CD4-positive, alpha-beta T cell (primary cell): ENCODE measurements around the gene ZNF816. TPM values are rescaled to one million over a fixed set of nuclear protein-coding genes. Genes with fewer than 3 reads are reported as not detected.
"Not testable (repeated sequence)": the region's sequence is repeated elsewhere in the genome, so short reads cannot be mapped to it uniquely, and the experiment has no call there.

ENCODE experiments used
- ATAC-seq: fragments of 200-7000 bp; cut with Tn5 transposase; one replicate; pipeline ENCODE4 v1.10.0; 2022; ENCODE audit warnings: mild to moderate bottlenecking; ENCODE audit not compliant: poor library complexity
- CTCF ChIA-PET: fragments of 350-600 bp; sonication (Branson Sonifier 250); formaldehyde crosslinking; loops from one replicate; lab custom pipeline; 2021; ENCODE audit warnings: antibody characterized with exemption, inconsistent platforms; lab: Charles Lee
- POLR2A ChIA-PET: fragments of 350-600 bp; sonication (Branson Sonifier 250); formaldehyde crosslinking; loops from one replicate; lab custom pipeline; 2021; ENCODE audit warnings: antibody characterized with exemption, inconsistent platforms; lab: Charles Lee
- DNase-seq, 14 experiments: peaks; one replicate each; pipeline ENCODE4 v3.0.0-alpha.2; 2013 to 2020; ENCODE audit warnings: mixed read lengths in 2 of 14
- H3K27ac ChIP-seq, 2 donors: one replicate each; pipeline versions ENCODE4 v1.5.1 to v1.7.0; 2013; ENCODE audit warnings: low read length in 2 of 2, low read depth in 1 of 2, mild to moderate bottlenecking in 1 of 2
- H3K27me3 ChIP-seq, 2 experiments: 1 replicate in 1 of 2; 2 replicates in 1 of 2; pipeline versions ENCODE4 v1.6.1 to v1.7.0; 2013; ENCODE audit warnings: low read length in 2 of 2, control low read depth in 1 of 2, mild to moderate bottlenecking in 1 of 2, moderate library complexity in 1 of 2; ENCODE audit not compliant: insufficient read depth in 2 of 2, control insufficient read depth in 1 of 2
- H3K36me3 ChIP-seq: one replicate; pipeline ENCODE4 v1.6.1; 2013; ENCODE audit warnings: low read length, control low read depth; ENCODE audit not compliant: insufficient read depth
- H3K4me1 ChIP-seq: one replicate; pipeline ENCODE4 v1.6.1; 2013; ENCODE audit warnings: low read length, control low read depth; ENCODE audit not compliant: insufficient read depth
- H3K4me3 ChIP-seq: one replicate; pipeline ENCODE4 v1.5.1; 2013; ENCODE audit warnings: mild to moderate bottlenecking, low read length, moderate library complexity
- H3K9me3 ChIP-seq, 2 experiments: 1 replicate in 1 of 2; 2 replicates in 1 of 2; pipeline versions ENCODE4 v1.6.1 to v1.7.0; 2013; ENCODE audit warnings: low read length in 2 of 2, mild to moderate bottlenecking in 2 of 2, control low read depth in 1 of 2, moderate library complexity in 1 of 2; ENCODE audit not compliant: control insufficient read depth in 1 of 2, insufficient read depth in 1 of 2
- H3K27ac Mint-ChIP-seq: one replicate; pipeline ENCODE4 v1.8.0; 2020; ENCODE audit warnings: mixed read lengths
- H3K27me3 Mint-ChIP-seq: one replicate; pipeline ENCODE4 v1.8.0; 2021; ENCODE audit warnings: mixed read lengths
- H3K36me3 Mint-ChIP-seq: one replicate; pipeline ENCODE4 v1.8.0; 2021; ENCODE audit warnings: low read depth, mixed read lengths
- H3K4me1 Mint-ChIP-seq: one replicate; pipeline ENCODE4 v1.8.0; 2021; ENCODE audit warnings: low read depth, mixed read lengths
- H3K4me3 Mint-ChIP-seq: one replicate; pipeline ENCODE4 v1.8.0; 2020; ENCODE audit warnings: mild to moderate bottlenecking, mixed read lengths
- H3K9me3 Mint-ChIP-seq: one replicate; pipeline ENCODE4 v1.8.0; 2020; ENCODE audit warnings: mixed read lengths
- CTCF ChIP-seq: fragments of 200-600 bp; IDR thresholded peaks from one replicate; pipeline ENCODE4 v1.8.0; 2022; ENCODE audit warnings: antibody characterized with exemption, mild to moderate bottlenecking
- intact Hi-C, 2 experiments: fragments of 100-400 bp; cut with DNase I in 1 of 2; cut with micrococcal nuclease in 1 of 2; formaldehyde crosslinking; loops; one replicate each; pipeline versions ENCODE4 v1.15.1 to v1.9.0; 2023 to 2025; cut with DNase I, micrococcal nuclease
- total RNA-seq, 174 experiments: library from RNA in 2 of 174; stranded (reverse) in 2 of 174; gene quantifications; one replicate each; pipeline ENCODE4 v1.2.3 and lab custom pipeline; 2021 to 2026

Gene ZNF816
- total RNA-seq, 2 experiments from 2014 or later, result 3.6 to 5.5 TPM

- TF ChIP-seq CTCF, result no peak
- no peak for ATAC-seq
- peaks cover 15% of the 10 kb centered on the region for H3K9me3 Mint-ChIP-seq
- intact Hi-C loops, result no loop called here
- no peaks in the 10 kb centered on the region for H3K4me1 ChIP-seq
- H3K4me3 Mint-ChIP-seq, result no peak overlapping the region
- no peak overlapping the region for H3K27ac ChIP-seq
- H3K36me3 Mint-ChIP-seq, result peaks cover 62% of the 10 kb centered on the region
- H3K4me3 ChIP-seq, result no peak overlapping the region
- H3K36me3 ChIP-seq, result peaks cover 4% of the 10 kb centered on the region
- peaks cover 6% of the 10 kb centered on the region for H3K4me1 Mint-ChIP-seq
- ChIA-PET CTCF (no interaction called here), POLR2A (no interaction called here)
- no peak overlapping the region for H3K27ac Mint-ChIP-seq
- peaks cover 0 to under 1% of the 10 kb centered on the region in 2 experiments for H3K27me3 ChIP-seq
- peaks cover 19 to 35% of the 10 kb centered on the region in 2 experiments for H3K9me3 ChIP-seq
- H3K27me3 Mint-ChIP-seq, result no peaks in the 10 kb centered on the region
- no peak for DNase-seq
Observed at GRCh38 chr19:52987221-52987620, 24.5 kb upstream of the ZNF816 start.

- H3K27me3 Mint-ChIP-seq, DNase-seq, POLR2A ChIA-PET, H3K27ac ChIP-seq, ATAC-seq, H3K4me3 Mint-ChIP-seq, H3K36me3 ChIP-seq, H3K27me3 ChIP-seq, H3K27ac Mint-ChIP-seq, intact Hi-C loops, H3K4me1 ChIP-seq, H3K4me3 ChIP-seq, H3K4me1 Mint-ChIP-seq: not testable (repeated sequence)
- peaks cover 55% of the 10 kb centered on the region for H3K36me3 Mint-ChIP-seq
- H3K9me3 Mint-ChIP-seq, result peaks cover 15% of the 10 kb centered on the region
- CTCF ChIA-PET, result interaction anchor here (1.0 kb wide), 1 partner anchor 11 kb away, joined by 3 read pairs; no protein-coding TSS in a partner anchor
- peaks cover 19 to 29% of the 10 kb centered on the region in 2 experiments for H3K9me3 ChIP-seq
Observed at GRCh38 chr19:52983167-52983566, 20.5 kb upstream of the ZNF816 start.

- intact Hi-C loops, result no loop called here
- Mint-ChIP-seq H3K4me1 (no peaks in the 10 kb centered on the region), H3K9me3 (peaks cover 11% of the 10 kb centered on the region), H3K27ac (no peak overlapping the region), H3K4me3 (no peak overlapping the region), H3K27me3 (no peaks in the 10 kb centered on the region), H3K36me3 (peaks cover 42% of the 10 kb centered on the region)
- H3K9me3 ChIP-seq, result peaks cover 20 to 22% of the 10 kb centered on the region in 2 experiments
- TF ChIP-seq CTCF, result no peak
- H3K27ac ChIP-seq, result no peak overlapping the region
- DNase-seq, result no peak
- CTCF ChIA-PET, result interaction anchor here (1.3 kb wide), 1 partner anchor 17 kb away, joined by 3 read pairs; no protein-coding TSS in a partner anchor
- no peak overlapping the region for H3K4me3 ChIP-seq
- H3K4me1 ChIP-seq, result no peaks in the 10 kb centered on the region
- H3K36me3 ChIP-seq, result peaks cover 4% of the 10 kb centered on the region
- POLR2A ChIA-PET, result no interaction called here
- no peaks in the 10 kb centered on the region for H3K27me3 ChIP-seq
- no peak for ATAC-seq
Observed at GRCh38 chr19:52981329-52981728, 18.6 kb upstream of the ZNF816 start.

- ChIA-PET CTCF (interaction anchor here (0.6 kb wide), 1 partner anchor 178 kb away, joined by 3 read pairs; no protein-coding TSS in a partner anchor), POLR2A (no interaction called here)
- Histone ChIP-seq H3K4me3 (no peak overlapping the region), H3K4me1 (peaks cover 8% of the 10 kb centered on the region), H3K9me3 (peaks cover 17 to 29% of the 10 kb centered on the region in 2 experiments), H3K27ac (no peak overlapping the region), H3K27me3 (no peaks in the 10 kb centered on the region), H3K36me3 (peaks cover 5% of the 10 kb centered on the region)
- Mint-ChIP-seq H3K36me3 (peaks cover 52% of the 10 kb centered on the region), H3K4me1 (peaks cover 13% of the 10 kb centered on the region), H3K27ac (no peak overlapping the region), H3K27me3 (peaks cover 5% of the 10 kb centered on the region), H3K4me3 (no peak overlapping the region), H3K9me3 (peaks cover 16% of the 10 kb centered on the region)
- ATAC-seq (no peak), DNase-seq (no peak)
- intact Hi-C loops, result loop anchor here (10.0 kb wide), 2 partner anchors 73 to 397 kb away; partner anchors contain the start of genes ZNF320 (in 1 of the 2) and ZNF525 (in 1 of the 2)
- TF ChIP-seq CTCF, result no peak
Observed at GRCh38 chr19:52967772-52968171, 5.1 kb upstream of the ZNF816 start.
